GM12878 (cell line): ENCODE data around the gene SPATA2. TPM values are rescaled to one million over a fixed set of nuclear protein-coding genes. Genes with fewer than 3 reads are reported as not detected.

ENCODE experiments used
- ATAC-seq: fragments of 200-7000 bp; cut with Tn5 transposase; 3 replicates; pipeline ENCODE4 v1.9.1; 2020; ENCODE audit warnings: mild to moderate bottlenecking, moderate library complexity
- BruUV-seq: library from RNA; stranded (reverse); fragments of 400-500 nt; replicated peaks from 2 replicates; lab custom pipeline; 2021; lab: Mats Ljungman, UMichigan
- CTCF ChIA-PET: fragments of 300-600 bp; sonication (Branson Sonifier 250); formaldehyde crosslinking; extraction: SDS; loops from one replicate; lab custom pipeline; 2021; ENCODE audit warnings: inconsistent platforms; lab: Yijun Ruan, JAX
- POLR2A ChIA-PET: fragments of 350-600 bp; formaldehyde crosslinking; extraction: SDS; loops from one replicate; lab custom pipeline; 2021; ENCODE audit warnings: inconsistent platforms; lab: Charles Lee
- RAD21 ChIA-PET: fragments of 300-600 bp; sonication (Branson Sonifier 250); formaldehyde crosslinking; loops from one replicate; lab custom pipeline; 2023; ENCODE audit warnings: antibody characterized with exemption; ENCODE audit not compliant: unreplicated experiment; lab: Charles Lee
- SMC1A ChIA-PET: fragments of 300-600 bp; sonication (Branson Sonifier 250); formaldehyde crosslinking; loops from one replicate; lab custom pipeline; 2023; ENCODE audit not compliant: unreplicated experiment, uncharacterized antibody; lab: Charles Lee
- DNase-seq: peaks from one replicate; pipeline ENCODE4 v3.0.0-alpha.2; 2011; ENCODE audit warnings: low read depth, low spot score
- FAIRE-seq: peaks from 3 replicates; lab custom pipeline; 2011; peaks lifted over from hg19 to GRCh38; lab: Jason Lieb, UNC
- H2AFZ ChIP-seq: 2 replicates; pipeline ENCODE4 v1.6.0; 2011; ENCODE audit warnings: low read depth, low read length, control low read depth; ENCODE audit not compliant: control insufficient read depth
- H3K27ac ChIP-seq: 2 replicates; pipeline ENCODE4 v1.5.1; 2011; ENCODE audit warnings: control low read depth; ENCODE audit not compliant: control insufficient read depth, insufficient read depth
- H3K27me3 ChIP-seq, 2 experiments: replicated peaks in 1 of 2; 2 replicates each; pipeline versions ENCODE4 v1.6.0 to v1.6.1; 2011; ENCODE audit warnings: low read length in 1 of 2; ENCODE audit not compliant: control insufficient read depth in 2 of 2, insufficient read depth in 2 of 2
- H3K36me3 ChIP-seq, 2 experiments: 2 replicates each; pipeline ENCODE4 v1.5.1; 2011; ENCODE audit warnings: low read length in 1 of 2; ENCODE audit not compliant: control insufficient read depth in 2 of 2, insufficient read depth in 2 of 2
- H3K4me1 ChIP-seq: 2 replicates; pipeline ENCODE4 v1.6.1; 2011; ENCODE audit warnings: mild to moderate bottlenecking, low read length, moderate library complexity, mixed read lengths; ENCODE audit not compliant: control insufficient read depth, insufficient read depth
- H3K4me2 ChIP-seq: 2 replicates; pipeline ENCODE4 v1.6.0; 2011; ENCODE audit warnings: control low read depth; ENCODE audit not compliant: control insufficient read depth, insufficient read depth
- H3K4me3 ChIP-seq: fragments of 200-600 bp; sonication (generic); 2 replicates; pipeline ENCODE4 v1.5.1; 2016
- H3K79me2 ChIP-seq: 2 replicates; pipeline ENCODE4 v1.6.0; 2011; ENCODE audit warnings: low read length; ENCODE audit not compliant: control insufficient read depth, insufficient read depth
- H3K9ac ChIP-seq: 2 replicates; pipeline ENCODE4 v1.8.0; 2011; ENCODE audit warnings: low read length, control low read depth, mixed read lengths; ENCODE audit not compliant: control insufficient read depth, insufficient read depth
- H3K9me3 ChIP-seq: replicated peaks from 3 replicates; pipeline ENCODE4 v1.5.1; 2011; ENCODE audit warnings: mild to moderate bottlenecking, low read length; ENCODE audit not compliant: control insufficient read depth, insufficient read depth
- H4K20me1 ChIP-seq: 2 replicates; pipeline ENCODE4 v1.6.0; 2011; ENCODE audit not compliant: control insufficient read depth, insufficient read depth
- CHD4 ChIP-seq: fragments of 200-600 bp; sonication (generic); IDR thresholded peaks from 2 replicates; pipeline ENCODE4 v1.6.1; 2016; ENCODE audit warnings: mild to moderate bottlenecking
- EGR1 ChIP-seq, 2 experiments: IDR thresholded peaks; 1 replicate in 1 of 2; 2 replicates in 1 of 2; pipeline ENCODE4 v1.6.1; 2011 to 2012; ENCODE audit warnings: low read depth in 2 of 2, low read length in 2 of 2, borderline replicate concordance in 1 of 2, mild to moderate bottlenecking in 1 of 2, moderate library complexity in 1 of 2
- ESRRA ChIP-seq: IDR thresholded peaks from 2 replicates; pipeline ENCODE4 v1.6.1; 2012; ENCODE audit warnings: mild to moderate bottlenecking, low read length, improper control_type of control experiment
- MLLT1 ChIP-seq: fragments of 450-650 bp; IDR thresholded peaks from 2 replicates; pipeline ENCODE4 v1.6.1; 2016; ENCODE audit warnings: mild to moderate bottlenecking
- STAT1 ChIP-seq: fragments of 450-650 bp; conservative IDR thresholded peaks from 2 replicates; pipeline ENCODE4 v1.6.1; 2014; ENCODE audit warnings: antibody characterized with exemption, mild to moderate bottlenecking
- YBX1 ChIP-seq: fragments of 450-650 bp; IDR thresholded peaks from 2 replicates; pipeline ENCODE4 v1.6.1; 2016; ENCODE audit warnings: antibody characterized with exemption
- ZNF217 ChIP-seq: fragments of 450-650 bp; IDR thresholded peaks from 2 replicates; pipeline ENCODE4 v1.6.1; 2017; ENCODE audit warnings: antibody characterized with exemption, mild to moderate bottlenecking
- WGBS: methylation state at CpG from one replicate; pipeline ENCODE4 v1.1.6; 2016; ENCODE audit warnings: low lambda C conversion rate; ENCODE audit not compliant: insufficient replicate concordance, insufficient coverage; ENCODE audit errors: missing lambda C conversion rate; 5-methylcytosine and 5-hydroxymethylcytosine counted together
- in situ Hi-C: fragments of 300-500 bp; cut with MboI; formaldehyde crosslinking; loops from 9 replicates; pipeline ENCODE4 v1.14.3; 2018; ENCODE audit warnings: mixed read lengths
- intact Hi-C: fragments of 100-400 bp; cut with micrococcal nuclease; formaldehyde crosslinking; loops from one replicate; pipeline ENCODE4 v1.14.2; 2022; ENCODE audit not compliant: unreplicated experiment
- polyA plus RNA-seq, 11 experiments: library from polyadenylated mRNA; depleted of rRNA in 4 of 11; unstranded in 6 of 11; stranded (reverse) in 5 of 11; fragments of >200 nt; fragmentation: Nextera tagmentation in 4 of 11; fragmentation: Illumina TruSeq in 1 of 11; extraction: Ambion mirVana in 4 of 11; extraction: Trizol in 1 of 11; gene quantifications; 1 replicate in 1 of 11; 2 replicates in 10 of 11; pipeline versions ENCODE4 v1.2.1 to v1.2.3, GENCODE V29; 2011 to 2016; ENCODE audit warnings: inconsistent platforms in 2 of 11, missing spikeins in 2 of 11, low read depth in 1 of 11
- total RNA-seq, 4 experiments: library from RNA; depleted of rRNA in 3 of 4; stranded (reverse); fragments of >200 nt in 3 of 4; fragmentation: Illumina TruSeq in 1 of 4; extraction: Trizol in 1 of 4; gene quantifications; 2 replicates each; pipeline versions ENCODE4 v1.2.1 to v1.2.3, GENCODE V29; 2013 to 2021
- TF ChIP-seq, protein P1 (sequence below): fragments of 450-650 bp; IDR thresholded peaks from 2 replicates; pipeline ENCODE4 v1.6.1; 2017; ENCODE audit warnings: mild to moderate bottlenecking, moderate library complexity
- TF ChIP-seq, protein P2 (sequence below): fragments of 450-650 bp; IDR thresholded peaks from 2 replicates; pipeline ENCODE4 v1.6.1; 2017; ENCODE audit warnings: mild to moderate bottlenecking

SPATA2 gene
- total and polyA plus RNA-seq, 10 of the 15 experiments (the other 5 are each of a cell fraction or from before 2014, with no cell fraction given), result 0.93 to 11.7 (median 5.6) TPM

DNA sequence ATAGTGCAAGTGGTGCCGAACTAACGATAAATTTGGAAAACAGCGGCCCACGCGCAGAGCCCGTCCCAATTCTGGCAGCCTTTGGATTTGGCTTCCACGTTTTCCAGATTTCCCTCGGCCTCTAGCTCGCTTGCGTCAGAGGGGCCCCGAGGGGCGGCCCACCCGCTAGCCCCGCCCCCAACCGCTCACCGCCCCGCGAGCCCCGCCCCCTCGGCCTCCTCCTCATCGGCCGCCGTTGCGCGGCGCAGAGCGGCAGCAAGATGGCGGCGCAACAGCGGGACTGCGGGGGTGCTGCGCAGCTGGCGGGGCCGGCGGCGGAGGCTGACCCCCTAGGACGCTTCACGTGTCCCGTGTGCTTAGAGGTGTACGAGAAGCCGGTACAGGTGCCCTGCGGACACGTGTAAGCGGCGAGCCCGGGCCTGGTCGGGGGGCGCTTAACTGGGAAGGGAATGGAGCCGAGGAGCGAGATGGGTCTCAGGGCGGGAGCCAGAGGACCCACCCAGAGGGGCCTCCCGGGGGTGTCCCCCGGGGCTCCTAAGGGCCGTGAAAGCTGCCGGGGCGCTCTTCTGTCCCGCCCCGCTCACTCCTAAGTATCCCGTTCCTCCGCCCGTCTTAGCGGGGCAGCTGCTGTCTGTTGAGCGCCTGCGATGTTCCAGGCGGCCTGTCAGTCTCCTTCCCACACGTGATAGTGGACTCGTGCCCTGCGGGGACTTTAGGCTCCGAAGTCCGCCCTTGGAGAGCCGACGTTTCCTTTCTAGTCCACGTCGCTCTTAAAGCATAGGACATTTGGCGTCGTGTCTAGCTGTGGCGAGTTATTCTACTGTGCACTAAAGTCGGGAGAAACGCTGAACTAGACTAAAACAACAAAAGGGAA, 21.1 kb upstream of the SPATA2 start, which contains the start of gene RNF114 (continued):
- TF ChIP-seq ESRRA, result no peak
- TF ChIP-seq CHD4, result no peak
- no peak for TF ChIP-seq STAT1
- TF ChIP-seq, protein P1, sequence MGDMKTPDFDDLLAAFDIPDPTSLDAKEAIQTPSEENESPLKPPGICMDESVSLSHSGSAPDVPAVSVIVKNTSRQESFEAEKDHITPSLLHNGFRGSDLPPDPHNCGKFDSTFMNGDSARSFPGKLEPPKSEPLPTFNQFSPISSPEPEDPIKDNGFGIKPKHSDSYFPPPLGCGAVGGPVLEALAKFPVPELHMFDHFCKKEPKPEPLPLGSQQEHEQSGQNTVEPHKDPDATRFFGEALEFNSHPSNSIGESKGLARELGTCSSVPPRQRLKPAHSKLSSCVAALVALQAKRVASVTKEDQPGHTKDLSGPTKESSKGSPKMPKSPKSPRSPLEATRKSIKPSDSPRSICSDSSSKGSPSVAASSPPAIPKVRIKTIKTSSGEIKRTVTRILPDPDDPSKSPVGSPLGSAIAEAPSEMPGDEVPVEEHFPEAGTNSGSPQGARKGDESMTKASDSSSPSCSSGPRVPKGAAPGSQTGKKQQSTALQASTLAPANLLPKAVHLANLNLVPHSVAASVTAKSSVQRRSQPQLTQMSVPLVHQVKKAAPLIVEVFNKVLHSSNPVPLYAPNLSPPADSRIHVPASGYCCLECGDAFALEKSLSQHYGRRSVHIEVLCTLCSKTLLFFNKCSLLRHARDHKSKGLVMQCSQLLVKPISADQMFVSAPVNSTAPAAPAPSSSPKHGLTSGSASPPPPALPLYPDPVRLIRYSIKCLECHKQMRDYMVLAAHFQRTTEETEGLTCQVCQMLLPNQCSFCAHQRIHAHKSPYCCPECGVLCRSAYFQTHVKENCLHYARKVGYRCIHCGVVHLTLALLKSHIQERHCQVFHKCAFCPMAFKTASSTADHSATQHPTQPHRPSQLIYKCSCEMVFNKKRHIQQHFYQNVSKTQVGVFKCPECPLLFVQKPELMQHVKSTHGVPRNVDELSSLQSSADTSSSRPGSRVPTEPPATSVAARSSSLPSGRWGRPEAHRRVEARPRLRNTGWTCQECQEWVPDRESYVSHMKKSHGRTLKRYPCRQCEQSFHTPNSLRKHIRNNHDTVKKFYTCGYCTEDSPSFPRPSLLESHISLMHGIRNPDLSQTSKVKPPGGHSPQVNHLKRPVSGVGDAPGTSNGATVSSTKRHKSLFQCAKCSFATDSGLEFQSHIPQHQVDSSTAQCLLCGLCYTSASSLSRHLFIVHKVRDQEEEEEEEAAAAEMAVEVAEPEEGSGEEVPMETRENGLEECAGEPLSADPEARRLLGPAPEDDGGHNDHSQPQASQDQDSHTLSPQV, result no peak
- TF ChIP-seq YBX1, result no peak
- TF ChIP-seq, all 136 proteins: peak for 36

GRCh38 chr20:49935746-49936152, 20.4 kb upstream of the SPATA2 start:
- Histone ChIP-seq H3K4me2 (peak overlapping the region; percentile 85), H3K27ac (peak overlapping the region; percentile 72), H3K4me1 (peaks cover 17% of the 10 kb centered on the region), H3K79me2 (peaks cover 39% of the 10 kb centered on the region), H3K36me3 (no peaks in the 10 kb centered on the region), H3K9me3 (no peaks in the 10 kb centered on the region), H3K27me3 (no peaks in the 10 kb centered on the region), H2AFZ (peak overlapping the region; percentile 83), H4K20me1 (no peaks in the 10 kb centered on the region), H3K4me3 (peak overlapping the region; percentile 46; the same call in 1 of the 2 replicates), H3K9ac (peak overlapping the region; percentile 40; the same call in 1 of the 2 replicates)
- FAIRE-seq, result no peak
- in situ Hi-C loops (no loop called here), intact Hi-C loops (loop anchor here (1.0 kb wide), 1 partner anchor 20 kb away; the partner anchor contains the start of gene SPATA2)
- CTCF ChIA-PET, result interaction anchor here (0.6 to 5.2 kb wide), 7 partner anchors 20 to 673 kb away, joined by 3 to 31 read pairs (median 13); partner anchors contain the start of gene SPATA2
- POLR2A ChIA-PET, result interaction anchor here (0.7 to 1.8 kb wide), 7 partner anchors 18 to 224 kb away, joined by 3 to 11 read pairs (median 4); partner anchors contain the start of gene SPATA2
- RAD21 ChIA-PET, result interaction anchor here (0.7 to 2.5 kb wide), 3 partner anchors 22 to 248 kb away, joined by 3 to 12 read pairs (median 3); no protein-coding TSS in a partner anchor
- under 1% methylated on average over 21 of the region's 21 CpGs for WGBS
- no peak for DNase-seq
- BruUV-seq, result no TSS peak
- SMC1A ChIA-PET, result interaction anchor here (0.6 to 1.2 kb wide), 5 partner anchors 19 to 626 kb away, joined by 3 to 6 read pairs (median 3); no protein-coding TSS in a partner anchor
- no peak for ATAC-seq
- TF ChIP-seq EGR1 (IDR thresholded peaks at IDR 0.05; ENCODE audit: borderline replicate concordance in 1 of 2, low read depth in 2 of 2, low read length in 2 of 2) (no peak), MLLT1 (peak; percentile 95), ZNF217 (0 out of 2 replicates have a peak, but pooled peaks have one; percentile 23)
- TF ChIP-seq, protein P2, sequence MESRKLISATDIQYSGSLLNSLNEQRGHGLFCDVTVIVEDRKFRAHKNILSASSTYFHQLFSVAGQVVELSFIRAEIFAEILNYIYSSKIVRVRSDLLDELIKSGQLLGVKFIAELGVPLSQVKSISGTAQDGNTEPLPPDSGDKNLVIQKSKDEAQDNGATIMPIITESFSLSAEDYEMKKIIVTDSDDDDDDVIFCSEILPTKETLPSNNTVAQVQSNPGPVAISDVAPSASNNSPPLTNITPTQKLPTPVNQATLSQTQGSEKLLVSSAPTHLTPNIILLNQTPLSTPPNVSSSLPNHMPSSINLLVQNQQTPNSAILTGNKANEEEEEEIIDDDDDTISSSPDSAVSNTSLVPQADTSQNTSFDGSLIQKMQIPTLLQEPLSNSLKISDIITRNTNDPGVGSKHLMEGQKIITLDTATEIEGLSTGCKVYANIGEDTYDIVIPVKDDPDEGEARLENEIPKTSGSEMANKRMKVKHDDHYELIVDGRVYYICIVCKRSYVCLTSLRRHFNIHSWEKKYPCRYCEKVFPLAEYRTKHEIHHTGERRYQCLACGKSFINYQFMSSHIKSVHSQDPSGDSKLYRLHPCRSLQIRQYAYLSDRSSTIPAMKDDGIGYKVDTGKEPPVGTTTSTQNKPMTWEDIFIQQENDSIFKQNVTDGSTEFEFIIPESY, result peak; percentile 71
